Activated CD4-positive, alpha-beta T cell treated with anti-CD3 and anti-CD28 coated beads, Interleukin-2, amount 50 U/mL, for 24 hours (primary cell): Measurements from ENCODE around the gene ZNF692.
"Not testable (repeated sequence)": the region's sequence is repeated elsewhere in the genome, so short reads cannot be mapped to it uniquely, and the experiment has no call there.

ENCODE experiments used
- DNase-seq, 2 donors: peaks; one replicate each; pipeline ENCODE4 v3.0.0-alpha.2; 2020; ENCODE audit warnings: low read depth in 1 of 2, low spot score in 1 of 2

ZNF692 gene

GRCh38 chr1:248849637-248850036 lies 9.2 kb downstream of the ZNF692 start:
- no peak for DNase-seq

GRCh38 chr1:248849152-248849551 lies 9.7 kb downstream of the ZNF692 start:
- DNase-seq = no peak

- DNase-seq = no peak
These were observed 10.3 kb downstream of the ZNF692 start for GRCh38 chr1:248848602-248849001.

GRCh38 chr1:248847956-248848561 lies 10.8 kb downstream of the ZNF692 start:
- DNase-seq = no peak

- DNase-seq = no peak
These were observed 11.5 kb downstream of the ZNF692 start for GRCh38 chr1:248847181-248847955.

- no peak for DNase-seq
These were observed 14.4 kb downstream of the ZNF692 start for GRCh38 chr1:248844526-248844925.

- DNase-seq = no peak
These were observed 15.2 kb downstream of the ZNF692 start for GRCh38 chr1:248843687-248844086.

GRCh38 chr1:248842781-248843331 lies 16.0 kb downstream of the ZNF692 start:
- no peak for DNase-seq

GRCh38 chr1:248841702-248842395 lies 17.0 kb downstream of the ZNF692 start:
- DNase-seq = no peak

GRCh38 chr1:248840946-248841345 lies 17.9 kb downstream of the ZNF692 start:
- DNase-seq = no peak

GRCh38 chr1:248839168-248839555 lies 19.7 kb downstream of the ZNF692 start:
- no peak for DNase-seq

- peak; percentile 72 to 77 for DNase-seq
These were observed 20.3 kb downstream of the ZNF692 start for GRCh38 chr1:248838357-248839167.

GRCh38 chr1:248837781-248838356 lies 21.0 kb downstream of the ZNF692 start, which contains the start of gene ZNF672:
Gene ZNF672 (plus strand): TSS chr1:248838224. CDS start chr1:248847275, 9,051 bp downstream.
- DNase-seq = peak; percentile 82 to 91

GRCh38 chr1:248837045-248837780 lies 21.7 kb downstream of the ZNF692 start:
- no peak for DNase-seq

GRCh38 chr1:248834343-248834940 lies 24.4 kb downstream of the ZNF692 start:
- DNase-seq = no peak

- no peak for DNase-seq
These were observed 27.0 kb downstream of the ZNF692 start for GRCh38 chr1:248831842-248832241.

- not testable (repeated sequence) for DNase-seq
These were observed 28.2 kb downstream of the ZNF692 start for GRCh38 chr1:248830718-248831017.

- DNase-seq = no peak
These were observed 30.0 kb downstream of the ZNF692 start for GRCh38 chr1:248828845-248829244.

GRCh38 chr1:248825909-248826760 lies 32.8 kb downstream of the ZNF692 start, which contains the start of gene SH3BP5L:
Gene SH3BP5L (minus strand): TSS chr1:248825915. CDS start chr1:248824935, 980 bp downstream.
- DNase-seq = peak; percentile 81 to 92
